GM21529 (cell line): Measurements from ENCODE around the gene GRB14.
"Not testable (repeated sequence)": the region's sequence is repeated elsewhere in the genome, so short reads cannot be mapped to it uniquely, and the experiment has no call there.

Experiments
- ATAC-seq: cut with Tn5 transposase; IDR thresholded peaks from one replicate; pipeline ENCODE4 v1.9.1; 2021; ENCODE audit not compliant: unreplicated experiment

GRB14 gene

DNA sequence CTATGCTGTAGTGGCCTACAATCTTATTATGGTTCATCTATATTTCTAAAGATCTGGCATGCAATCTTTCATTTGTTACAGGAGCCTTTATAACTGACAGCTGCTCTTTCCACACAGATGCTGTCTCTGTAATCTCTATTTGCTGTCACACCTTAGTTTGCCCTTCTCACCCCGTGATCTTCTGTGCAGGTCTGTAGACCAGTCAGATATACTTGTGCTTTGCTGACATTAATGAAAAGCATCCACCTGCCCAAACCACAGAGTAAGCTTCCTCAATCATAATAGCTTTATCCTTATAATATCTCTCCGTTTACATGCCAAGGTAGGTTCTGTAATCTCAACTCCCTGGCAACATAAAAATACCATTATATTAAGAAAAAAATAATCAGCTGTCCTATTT, 122.4 kb downstream of the GRB14 start:
- ATAC-seq: no peak

DNA sequence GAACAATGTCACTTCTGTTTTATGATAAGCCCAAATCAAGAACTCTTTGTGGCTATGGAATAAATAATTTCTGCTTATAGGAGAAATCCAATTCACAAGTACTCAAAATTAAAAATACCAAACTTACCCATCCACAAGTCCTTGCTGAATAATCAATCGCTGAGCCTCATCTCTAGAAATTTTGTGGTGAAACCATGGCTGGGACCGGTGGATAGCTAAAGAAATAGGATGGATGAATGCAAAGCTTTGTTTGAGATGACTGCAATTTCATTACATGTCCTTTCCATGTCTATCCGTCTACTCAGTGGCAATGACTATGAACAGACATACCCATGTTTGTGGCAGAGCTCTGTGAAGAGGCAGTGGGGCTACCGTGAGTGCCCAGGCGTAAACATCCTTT, 124.4 kb downstream of the GRB14 start:
- ATAC-seq: no peak

DNA sequence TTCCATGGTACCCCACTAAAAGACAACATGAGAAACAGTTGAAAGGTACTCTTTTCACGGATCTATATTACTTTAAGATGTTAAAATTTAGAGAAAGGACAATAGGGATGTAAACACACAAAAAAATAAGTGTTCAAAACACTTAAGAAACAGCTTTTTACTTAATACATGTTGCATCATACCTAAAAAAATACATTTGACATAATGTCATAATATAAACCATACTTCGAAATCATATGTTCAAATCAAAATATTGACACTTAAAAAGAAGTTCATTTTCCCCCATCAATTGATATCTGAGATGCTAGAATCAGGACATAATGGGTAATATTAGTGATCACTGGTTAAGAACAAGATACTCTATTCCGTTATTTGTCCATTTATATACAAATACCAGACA, 124.9 kb downstream of the GRB14 start:
- ATAC-seq: no peak

DNA sequence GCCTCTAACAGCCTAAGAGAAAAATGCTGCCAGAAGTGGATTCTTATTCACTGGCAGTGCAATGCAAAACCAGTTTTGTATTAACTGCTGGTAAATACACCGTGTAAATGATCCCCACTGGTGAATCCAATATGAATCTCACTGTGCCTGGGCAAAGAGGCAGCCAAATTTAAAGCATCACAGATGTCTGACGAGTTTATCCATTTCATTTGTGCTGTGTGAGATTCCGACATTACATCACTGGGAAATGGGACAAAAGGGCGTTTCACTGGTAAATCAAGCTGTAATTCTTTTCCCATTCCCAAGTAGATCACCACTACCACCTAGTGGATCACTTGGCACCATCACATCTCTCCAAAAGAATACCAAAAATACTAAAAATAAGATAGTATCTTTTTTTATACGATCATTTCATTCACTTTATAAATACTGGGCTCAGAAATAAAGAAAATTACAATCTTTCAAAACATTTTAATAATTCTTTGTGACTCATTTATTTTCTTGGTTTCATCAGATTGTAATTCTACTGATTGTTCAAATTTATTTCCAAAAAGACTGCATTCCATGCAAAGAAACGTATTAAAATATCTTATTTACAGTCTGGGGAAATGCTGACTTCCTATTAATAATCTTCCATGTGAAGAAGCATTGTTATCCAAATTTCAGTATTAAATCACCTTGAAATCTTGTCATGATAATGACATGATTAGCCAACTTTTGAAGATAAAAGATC, 125.6 kb downstream of the GRB14 start:
- ATAC-seq: no peak

DNA sequence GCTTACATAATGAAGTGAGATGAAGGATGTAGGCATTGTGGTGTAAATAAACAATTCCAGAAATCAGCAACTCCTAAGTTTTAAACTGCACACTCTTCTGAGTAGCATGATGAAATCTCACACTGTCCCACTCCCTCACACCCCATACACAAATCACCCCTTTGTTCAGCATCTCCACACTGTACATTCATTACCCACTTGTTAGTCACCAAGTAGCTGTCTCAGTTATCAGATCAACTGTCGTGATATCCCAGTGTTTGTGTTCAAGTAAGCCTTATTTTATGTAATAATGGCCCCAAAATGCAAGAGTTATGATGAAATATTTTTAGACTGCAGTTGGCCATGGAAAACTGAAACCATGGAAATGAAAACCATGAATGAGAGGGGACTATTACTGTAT, 135.7 kb downstream of the GRB14 start:
- ATAC-seq: no peak

DNA sequence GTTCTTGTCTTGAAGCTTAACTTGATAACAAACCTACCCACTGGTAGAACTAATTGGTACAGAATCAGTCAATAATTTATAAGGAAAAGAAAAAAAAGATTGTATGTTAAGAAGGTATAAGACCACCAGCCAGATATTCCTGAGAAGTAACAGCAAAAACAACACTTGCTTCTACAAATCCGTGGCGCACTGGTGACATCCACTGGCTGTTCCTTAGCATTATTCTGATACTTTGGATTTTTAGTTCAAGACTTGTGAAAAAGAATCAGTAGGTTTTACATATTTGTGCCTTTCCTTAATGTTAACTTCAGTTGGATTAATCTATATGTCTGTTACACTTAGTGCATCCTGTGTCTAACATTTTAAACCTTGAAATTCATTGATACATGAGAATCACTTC, 141.8 kb downstream of the GRB14 start:
- ATAC-seq: no peak

DNA sequence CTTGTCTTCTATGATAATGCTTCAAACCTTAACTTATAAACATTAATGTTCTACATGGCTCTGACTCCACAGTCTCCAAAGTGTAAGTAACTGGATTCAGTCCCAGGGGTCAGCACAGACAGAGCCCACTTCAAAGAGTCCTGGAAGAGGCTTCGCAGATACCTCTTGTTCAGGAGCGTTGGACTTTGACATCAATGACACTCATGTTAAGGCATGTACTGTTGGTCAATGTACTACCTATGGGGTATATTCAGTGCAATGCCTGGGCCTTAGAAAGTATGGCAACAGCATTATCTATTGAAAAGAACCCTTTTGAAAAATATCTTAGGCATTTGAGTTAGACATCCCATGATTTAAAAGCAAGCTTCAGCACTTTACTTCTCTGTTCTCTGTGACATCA, 143.1 kb downstream of the GRB14 start:
- no peak for ATAC-seq

DNA sequence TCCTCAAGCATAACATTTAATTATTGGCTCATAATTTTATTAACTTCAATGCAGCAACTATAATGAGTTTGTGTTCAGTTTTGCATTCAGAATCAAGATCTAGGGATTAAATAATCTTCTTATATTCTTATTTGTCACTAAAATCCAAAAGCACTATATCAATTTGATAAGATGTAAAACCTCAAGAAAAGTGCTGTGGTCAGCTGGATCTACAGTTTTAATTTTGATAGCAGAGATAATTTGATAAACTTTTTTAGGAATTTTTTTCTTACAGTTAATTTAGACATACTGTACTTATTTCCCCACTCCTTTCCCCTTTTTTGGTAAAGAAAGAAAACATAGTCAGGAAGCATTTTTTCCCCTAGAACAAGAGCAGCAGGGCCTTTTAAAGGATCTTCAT, 146.4 kb downstream of the GRB14 start:
- no peak for ATAC-seq

DNA sequence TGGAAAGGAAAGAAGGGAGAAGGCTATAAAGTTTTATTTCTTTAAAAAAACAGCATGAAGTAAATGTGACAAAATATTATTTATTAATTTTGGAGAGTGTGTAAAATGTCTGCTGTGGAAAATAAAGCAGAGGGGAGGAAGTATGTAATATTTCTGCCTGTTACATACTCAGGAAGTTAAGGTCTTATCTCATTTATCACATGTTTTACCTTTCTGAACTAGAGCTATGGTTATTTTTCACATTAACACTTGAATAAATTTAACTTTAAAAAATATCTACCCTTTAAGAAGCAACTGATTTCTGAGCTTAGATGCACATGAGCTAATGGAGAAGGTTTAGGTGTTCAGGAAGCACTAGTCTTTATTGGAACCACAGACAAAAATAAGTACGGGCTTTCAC, 148.3 kb downstream of the GRB14 start:
- ATAC-seq: no peak

DNA sequence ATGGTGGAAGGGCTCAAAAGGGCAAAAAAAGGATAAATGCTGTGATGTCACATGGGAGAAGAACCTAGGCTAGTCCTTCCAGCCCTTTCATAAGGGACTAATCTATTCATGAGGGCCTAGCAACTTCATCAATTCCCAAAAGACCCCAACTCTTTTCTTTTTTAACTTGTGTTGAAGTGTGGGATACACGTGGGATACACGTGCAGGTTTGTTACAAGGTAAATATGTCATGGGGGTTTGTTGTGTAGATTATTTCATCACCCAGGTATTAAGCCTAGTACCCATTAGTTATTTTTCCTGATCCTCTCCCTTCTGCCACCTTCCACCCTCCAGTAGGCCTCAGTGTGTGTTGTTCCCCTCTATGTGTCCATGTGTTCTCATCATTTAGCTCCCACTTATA, 156.2 kb downstream of the GRB14 start:
- not testable (repeated sequence) for ATAC-seq

DNA sequence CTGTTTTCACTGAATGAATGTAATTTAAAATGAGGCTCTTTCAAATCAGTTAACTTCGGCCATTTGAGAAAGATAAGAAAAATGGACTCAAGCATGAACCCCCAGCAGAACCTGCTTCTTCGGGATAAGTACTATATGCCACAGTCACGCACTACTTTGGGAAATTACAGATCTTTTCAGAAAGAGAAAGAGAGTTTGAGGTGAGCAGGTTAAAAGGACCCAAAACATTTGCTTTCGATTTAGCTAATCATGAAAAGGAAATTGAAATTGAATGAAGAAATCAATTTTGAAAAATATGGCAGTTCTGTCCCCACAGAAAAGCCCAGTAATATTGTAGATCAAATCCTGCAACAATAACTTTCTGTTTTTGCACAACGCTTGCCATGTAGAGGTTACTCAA, 156.9 kb downstream of the GRB14 start:
- ATAC-seq: no peak

DNA sequence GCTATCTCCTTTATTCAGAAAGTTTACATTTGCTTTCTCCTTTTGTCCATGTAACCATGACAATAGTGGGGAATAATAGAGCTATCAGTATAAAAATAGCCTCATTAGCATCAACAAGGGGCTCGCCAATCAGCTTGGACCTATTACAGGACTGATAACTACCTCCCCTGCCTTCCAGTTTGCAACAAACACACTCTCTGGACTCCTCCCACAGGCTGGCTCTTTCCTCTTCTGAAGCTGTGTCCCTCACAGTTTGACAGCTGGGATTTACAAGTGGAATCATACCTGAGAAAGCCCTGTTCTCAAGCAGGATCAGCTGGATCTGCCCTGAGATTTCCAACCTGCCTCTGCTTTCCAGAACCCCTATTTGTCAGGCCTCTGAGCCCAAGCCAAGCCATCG, 162.5 kb downstream of the GRB14 start:
- no peak for ATAC-seq

DNA sequence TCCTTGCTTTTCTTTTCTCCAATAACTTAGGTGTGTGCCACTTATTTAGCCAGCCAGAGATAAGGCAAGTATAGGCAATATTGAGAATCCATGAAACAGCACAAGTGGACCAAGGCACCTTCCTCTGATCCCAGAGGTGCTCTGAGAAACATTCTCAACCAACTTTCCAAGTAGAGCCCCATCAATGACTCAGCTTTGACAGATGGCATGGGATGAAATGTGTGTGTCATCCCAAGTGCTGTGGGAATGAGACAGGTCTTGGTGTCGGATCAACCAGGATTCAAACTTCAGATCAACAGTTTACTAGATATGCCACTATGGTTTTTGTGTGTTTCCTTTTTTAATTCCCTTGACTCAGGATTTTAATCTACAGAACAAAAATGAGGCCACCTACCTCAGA, 164.0 kb downstream of the GRB14 start:
- no peak for ATAC-seq

DNA sequence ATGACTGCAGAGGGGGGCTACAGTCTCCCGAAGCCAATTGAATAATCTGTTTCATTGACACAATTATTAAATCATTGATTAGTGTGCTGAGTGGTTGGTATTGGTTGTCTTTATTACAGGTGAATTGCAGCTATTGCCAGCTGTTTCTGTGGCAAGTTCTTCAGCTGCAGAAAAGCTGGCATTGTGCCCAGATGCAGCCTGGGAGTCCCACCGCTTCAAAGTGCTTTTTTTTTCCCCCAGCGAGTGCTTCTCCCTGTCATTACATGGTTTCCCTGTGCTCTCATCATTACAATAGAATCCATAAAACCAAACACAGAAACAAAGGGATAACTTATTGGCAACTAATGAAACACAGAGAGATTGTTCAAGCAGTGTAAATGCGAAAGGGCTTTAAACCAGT, 164.7 kb downstream of the GRB14 start:
- no peak for ATAC-seq

DNA sequence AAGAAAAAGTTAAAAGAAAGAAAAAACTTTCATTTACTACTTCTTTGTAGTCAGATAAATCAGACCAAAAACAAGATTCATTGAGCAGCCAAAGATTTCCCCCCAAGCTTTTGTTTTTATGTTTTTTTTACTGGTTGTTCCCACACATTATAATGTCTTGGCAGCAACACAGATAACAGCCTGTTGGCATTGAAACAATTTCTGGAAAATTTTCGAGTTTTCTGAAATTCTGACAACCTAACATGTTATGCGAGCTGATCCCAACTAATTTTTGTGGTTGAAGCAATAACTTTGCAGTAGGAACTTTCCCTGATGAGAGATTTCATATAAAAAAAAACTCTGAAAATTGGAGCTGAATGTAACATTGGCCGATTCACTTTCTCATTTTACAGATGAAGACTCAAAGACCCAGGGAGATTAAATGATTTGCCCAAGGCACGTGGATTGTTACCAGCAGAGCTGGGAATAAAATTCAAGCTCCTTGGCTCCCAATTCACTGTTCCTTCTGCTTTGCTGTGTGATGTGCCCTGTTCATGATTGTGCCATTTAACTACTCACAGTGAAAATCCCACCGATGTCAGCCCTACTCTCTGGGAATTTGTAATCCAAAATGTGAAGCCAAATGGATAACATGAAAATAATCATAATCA, 167.5 kb downstream of the GRB14 start:
- no peak for ATAC-seq

DNA sequence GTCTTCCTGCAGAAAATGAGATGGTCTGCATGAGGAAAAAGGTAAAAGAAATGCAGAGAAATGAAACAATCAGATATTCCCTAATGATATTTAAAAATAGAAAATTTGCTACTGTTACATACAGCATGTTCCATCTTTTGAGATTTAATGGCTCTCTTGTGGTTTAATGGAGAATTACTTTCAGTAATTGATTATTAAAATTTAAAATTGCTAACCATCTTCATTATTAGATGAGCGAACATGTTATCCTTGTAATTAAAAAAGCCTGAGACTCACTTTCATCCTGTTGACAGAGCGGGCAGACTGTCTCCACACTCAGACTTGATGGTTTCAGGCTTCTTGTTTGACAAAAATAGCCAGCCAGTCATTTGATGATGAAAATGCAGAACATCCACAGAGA, 171.0 kb downstream of the GRB14 start:
- ATAC-seq: no peak

DNA sequence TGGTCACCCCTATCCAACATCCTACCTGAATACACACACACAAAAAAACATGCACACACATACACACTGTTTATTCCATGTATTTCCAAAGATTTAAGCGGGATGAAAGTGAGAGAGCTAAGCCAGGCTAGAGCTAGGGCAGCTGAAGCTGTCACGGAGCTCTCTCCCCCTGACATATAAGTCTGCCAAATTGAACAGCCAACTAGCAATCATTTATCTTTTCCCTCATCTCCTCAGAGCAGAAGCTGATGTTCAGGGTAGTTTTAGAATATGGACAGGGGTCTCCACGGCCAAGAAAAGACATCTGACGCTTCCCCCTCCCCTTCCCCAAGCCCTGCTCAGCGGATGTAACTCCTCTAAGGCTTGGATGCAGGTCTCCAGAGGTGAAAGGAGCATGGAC, 171.6 kb downstream of the GRB14 start:
- no peak for ATAC-seq

DNA sequence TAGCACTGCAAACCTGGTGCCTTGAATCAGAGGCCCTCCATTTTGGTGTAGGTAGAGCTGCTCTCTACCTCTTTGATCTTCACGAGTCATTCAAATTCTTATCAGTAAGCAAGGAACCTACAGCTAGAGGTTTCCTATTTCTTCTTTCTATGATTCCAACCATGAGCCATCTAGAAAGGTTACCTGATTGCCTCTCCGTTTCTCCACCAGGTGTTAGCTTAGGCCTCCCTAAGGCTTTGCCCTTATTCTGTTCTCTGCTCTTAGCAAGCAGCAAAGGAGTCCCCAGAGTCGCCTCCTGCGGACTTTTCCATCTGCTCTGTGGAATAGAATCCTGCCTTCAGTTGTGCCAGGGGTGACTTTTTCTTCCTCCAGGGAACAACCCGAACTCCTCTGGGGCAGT, 173.6 kb downstream of the GRB14 start:
- no peak for ATAC-seq
